IMR-90 (cell line): ENCODE measurements around the gene DUSP22. TPM values are rescaled to one million over a fixed set of nuclear protein-coding genes. Genes with fewer than 3 reads are reported as not detected.

Source experiments
- ATAC-seq: fragments of 200-7000 bp; cut with Tn5 transposase; 2 replicates; pipeline ENCODE4 v1.9.1; 2020; ENCODE audit warnings: low read depth, mild to moderate bottlenecking, moderate library complexity
- BruUV-seq: library from RNA; stranded (reverse); fragments of 400-500 nt; replicated peaks from 2 replicates; lab custom pipeline; 2021; lab: Mats Ljungman, UMichigan
- CTCF ChIA-PET: fragments of 300-600 bp; formaldehyde crosslinking; extraction: SDS; loops from one replicate; lab custom pipeline; 2021; ENCODE audit warnings: antibody characterized with exemption; lab: Yijun Ruan, JAX
- POLR2A ChIA-PET: fragments of 300-600 bp; sonication (Branson Sonifier 250); formaldehyde crosslinking; loops from one replicate; lab custom pipeline; 2022; ENCODE audit warnings: antibody characterized with exemption; ENCODE audit not compliant: unreplicated experiment; lab: Charles Lee
- DNase-seq: peaks from one replicate; pipeline ENCODE4 v3.0.0; 2013
- H2AFZ ChIP-seq: replicated peaks from 2 replicates; pipeline ENCODE3; 2013; ENCODE audit warnings: low read length, mild to moderate bottlenecking; ENCODE audit not compliant: poor library complexity
- H2AK5ac ChIP-seq: 2 replicates; pipeline ENCODE4 v1.6.1; 2013; ENCODE audit warnings: low read depth, low read length, inconsistent platforms
- H2AK9ac ChIP-seq: replicated peaks from 2 replicates; pipeline ENCODE3; 2013; ENCODE audit warnings: mild to moderate bottlenecking, low read depth, low read length, moderate library complexity; ENCODE audit not compliant: poor library complexity
- H2BK120ac ChIP-seq: 2 replicates; pipeline ENCODE4 v1.6.1; 2013; ENCODE audit warnings: low read depth, low read length, inconsistent platforms
- H2BK15ac ChIP-seq: 3 replicates; pipeline ENCODE4 v1.6.1; 2013; ENCODE audit warnings: low read depth, low read length, inconsistent platforms
- H2BK20ac ChIP-seq: 2 replicates; pipeline ENCODE4 v1.6.1; 2013; ENCODE audit warnings: low read depth, mild to moderate bottlenecking, inconsistent platforms, low read length, moderate library complexity
- H2BK5ac ChIP-seq: 2 replicates; pipeline ENCODE4 v1.6.1; 2013; ENCODE audit warnings: mild to moderate bottlenecking, low read depth, low read length, inconsistent platforms; ENCODE audit not compliant: poor library complexity, severe bottlenecking
- H3K14ac ChIP-seq: replicated peaks from 2 replicates; pipeline ENCODE4 v1.6.1; 2013; ENCODE audit warnings: low read depth, low read length, inconsistent platforms
- H3K18ac ChIP-seq: 2 replicates; pipeline ENCODE4 v1.6.1; 2013; ENCODE audit warnings: low read depth, low read length, control low read depth
- H3K23ac ChIP-seq: 2 replicates; pipeline ENCODE4 v1.6.1; 2013; ENCODE audit warnings: low read depth, low read length, inconsistent platforms
- H3K27ac ChIP-seq: 2 replicates; pipeline ENCODE4 v1.5.1; 2013; ENCODE audit warnings: mild to moderate bottlenecking, control low read depth, low read length; ENCODE audit not compliant: insufficient read depth
- H3K27me3 ChIP-seq: 2 replicates; pipeline ENCODE4 v1.6.1; 2013; ENCODE audit warnings: low read length; ENCODE audit not compliant: control insufficient read depth, insufficient read depth
- H3K36me3 ChIP-seq: 2 replicates; pipeline ENCODE4 v1.6.1; 2013; ENCODE audit warnings: low read length, mixed read lengths; ENCODE audit not compliant: control insufficient read depth, insufficient read depth
- H3K4ac ChIP-seq: 2 replicates; pipeline ENCODE4 v1.6.1; 2013; ENCODE audit warnings: low read depth, low read length, inconsistent platforms
- H3K4me1 ChIP-seq: 2 replicates; pipeline ENCODE4 v1.6.1; 2013; ENCODE audit warnings: low read length, mixed read lengths; ENCODE audit not compliant: control insufficient read depth, insufficient read depth
- H3K4me2 ChIP-seq: 2 replicates; pipeline ENCODE4 v1.6.1; 2013; ENCODE audit warnings: low read depth, mild to moderate bottlenecking, control low read depth, low read length, moderate library complexity
- H3K4me3 ChIP-seq: 2 replicates; pipeline ENCODE4 v1.5.1; 2013; ENCODE audit warnings: low read depth, mild to moderate bottlenecking, control low read depth, low read length, moderate library complexity; ENCODE audit not compliant: insufficient read depth
- H3K56ac ChIP-seq: 2 replicates; pipeline ENCODE4 v1.6.1; 2013; ENCODE audit warnings: low read length, inconsistent platforms; ENCODE audit not compliant: insufficient read depth; ENCODE audit errors: extremely low read depth
- H3K79me1 ChIP-seq, 2 experiments: 2 replicates each; pipeline ENCODE4 v1.6.1; 2013; ENCODE audit warnings: low read length in 2 of 2, inconsistent platforms in 1 of 2, low read depth in 1 of 2
- H3K9ac ChIP-seq: 2 replicates; pipeline ENCODE4 v1.6.1; 2013; ENCODE audit warnings: low read depth, low read length, control low read depth
- H3K9me1 ChIP-seq: 2 replicates; pipeline ENCODE4 v1.6.1; 2013; ENCODE audit warnings: low read length, inconsistent platforms; ENCODE audit not compliant: insufficient read depth
- H3K9me3 ChIP-seq: 2 replicates; pipeline ENCODE4 v1.6.1; 2013; ENCODE audit warnings: low read length; ENCODE audit not compliant: control insufficient read depth, insufficient read depth
- H4K20me1 ChIP-seq: 2 replicates; pipeline ENCODE4 v1.6.1; 2013; ENCODE audit warnings: low read length, inconsistent platforms; ENCODE audit not compliant: insufficient read depth
- H4K5ac ChIP-seq: 2 replicates; pipeline ENCODE4 v1.6.1; 2013; ENCODE audit warnings: mild to moderate bottlenecking, low read depth, low read length, control low read depth
- H4K8ac ChIP-seq, 2 experiments: 2 replicates each; pipeline ENCODE4 v1.6.1; 2013; ENCODE audit warnings: low read depth in 2 of 2, low read length in 2 of 2, control low read depth in 1 of 2, inconsistent platforms in 1 of 2
- H4K91ac ChIP-seq: 2 replicates; pipeline ENCODE4 v1.6.1; 2013; ENCODE audit warnings: low read depth, low read length, inconsistent platforms; ENCODE audit not compliant: insufficient read depth
- BHLHE40 ChIP-seq: fragments of 150-350 bp; IDR thresholded peaks from 2 replicates; pipeline ENCODE4 v1.6.1; 2016; ENCODE audit warnings: mild to moderate bottlenecking, low read depth, low read length
- CEBPB ChIP-seq: IDR thresholded peaks from 2 replicates; pipeline ENCODE4 v1.6.1; 2012; ENCODE audit warnings: low read depth, low read length, improper control_type of control experiment
- CHD1 ChIP-seq: IDR thresholded peaks from 2 replicates; pipeline ENCODE4 v1.6.1; 2012; ENCODE audit warnings: low read depth, low read length, improper control_type of control experiment
- CTCF ChIP-seq: conservative IDR thresholded peaks from 2 replicates; pipeline ENCODE4 v1.5.1; 2012; ENCODE audit warnings: mild to moderate bottlenecking, low read depth, low read length, improper control_type of control experiment
- FOS ChIP-seq: fragments of 150-350 bp; IDR thresholded peaks from 2 replicates; pipeline ENCODE4 v1.6.1; 2016; ENCODE audit warnings: low read depth, low read length
- MAFK ChIP-seq: IDR thresholded peaks from 2 replicates; pipeline ENCODE4 v1.6.1; 2012; ENCODE audit warnings: low read depth, low read length, improper control_type of control experiment
- NFE2L2 ChIP-seq: fragments of 150-350 bp; IDR thresholded peaks from 2 replicates; pipeline ENCODE4 v1.6.1; 2016; ENCODE audit warnings: low read depth, mild to moderate bottlenecking, low read length
- POLR2A ChIP-seq: IDR thresholded peaks from 2 replicates; pipeline ENCODE4 v1.6.1; 2012; ENCODE audit warnings: mild to moderate bottlenecking, low read depth, low read length
- RAD21 ChIP-seq: IDR thresholded peaks from 2 replicates; pipeline ENCODE4 v1.6.1; 2012; ENCODE audit warnings: low read length, improper control_type of control experiment
- RCOR1 ChIP-seq: IDR thresholded peaks from 2 replicates; pipeline ENCODE4 v1.6.1; 2012; ENCODE audit warnings: mild to moderate bottlenecking, low read length, improper control_type of control experiment; ENCODE audit not compliant: insufficient replicate concordance
- RFX5 ChIP-seq: IDR thresholded peaks from 2 replicates; pipeline ENCODE4 v1.8.0; 2012; ENCODE audit warnings: low read depth, mild to moderate bottlenecking, low read length, moderate library complexity
- USF2 ChIP-seq: fragments of 150-350 bp; IDR thresholded peaks from 2 replicates; pipeline ENCODE4 v1.6.1; 2017; ENCODE audit warnings: mild to moderate bottlenecking, antibody characterized with exemption, low read length, low read depth
- WGBS, 2 experiments: methylation state at CpG; one replicate each; pipeline versions ENCODE4 v1.1.5 to v1.1.7; 2013; ENCODE audit warnings: missing lambda C conversion rate in 2 of 2; ENCODE audit not compliant: insufficient read length in 1 of 2; ENCODE audit errors: extremely low coverage in 2 of 2; 5-methylcytosine and 5-hydroxymethylcytosine counted together
- dilution Hi-C: fragments of 300-500 bp; cut with HindIII; formaldehyde crosslinking; loops from one replicate; pipeline ENCODE4 v1.14.3; 2018; ENCODE audit warnings: low sequenced_read_pairs; ENCODE audit not compliant: unreplicated experiment
- in situ Hi-C: fragments of 300-500 bp; cut with MboI; formaldehyde crosslinking; loops from 3 replicates; pipeline ENCODE4 v1.14.3; 2019; ENCODE audit warnings: low sequenced_read_pairs, inconsistent platforms, mixed read lengths
- intact Hi-C: fragments of 100-400 bp; cut with micrococcal nuclease; formaldehyde crosslinking; loops from 2 replicates; pipeline ENCODE4 v1.10.0; 2022
- polyA plus RNA-seq, 3 experiments: library from polyadenylated mRNA; depleted of rRNA; stranded (reverse); fragments of >200 nt; gene quantifications; 2 replicates each; pipeline ENCODE4 v1.2.3, GENCODE V29; 2012; ENCODE audit warnings: low replicate concordance in 1 of 3
- total RNA-seq: library from RNA; depleted of rRNA; stranded (reverse); fragments of >200 nt; gene quantifications from 2 replicates; pipeline ENCODE4 v1.2.3, GENCODE V29; 2012
- TF ChIP-seq, protein P1 (sequence below): fragments of 150-350 bp; IDR thresholded peaks from 2 replicates; pipeline ENCODE4 v1.6.1; 2016; ENCODE audit warnings: low read depth, mild to moderate bottlenecking, low read length, moderate library complexity, borderline replicate concordance

The DUSP22 gene
- total and polyA plus RNA-seq, 2 of the 4 experiments (the other 2 are of a cell fraction) = 7.1 to 8.2 TPM

DNA sequence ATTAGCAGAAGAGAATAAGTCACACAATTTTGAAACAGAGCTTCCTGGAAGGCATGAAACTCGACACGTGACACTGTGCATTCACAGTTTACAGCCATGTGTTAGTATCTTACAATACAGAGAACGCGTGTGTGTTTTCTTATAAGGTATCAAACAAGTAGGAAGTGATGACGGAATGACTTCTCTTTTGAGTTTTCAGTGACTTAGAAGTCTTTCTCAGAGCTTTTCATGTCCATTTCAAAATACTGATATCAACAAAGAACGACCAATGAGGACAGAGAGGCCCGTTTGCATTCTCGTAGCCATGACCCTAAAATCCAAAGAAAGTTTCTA, 36.6 kb upstream of the DUSP22 start:
- ATAC-seq = no peak
- Histone ChIP-seq H4K20me1 (no peaks in the 10 kb centered on the region), H3K4me3 (no peak overlapping the region), H3K56ac (no peak overlapping the region), H3K79me1 (no peaks in the 10 kb centered on the region), H2AK5ac (no peak overlapping the region), H2BK5ac (no peak overlapping the region), H3K4me2 (no peak overlapping the region), H2AFZ (no peak overlapping the region), H3K4me1 (no peaks in the 10 kb centered on the region), H3K9ac (no peak overlapping the region), H3K9me3 (no peaks in the 10 kb centered on the region), H4K8ac (no peak overlapping the region), H3K27me3 (peaks cover 2% of the 10 kb centered on the region; the same call in 1 of the 2 replicates), H2BK15ac (no peak overlapping the region), H3K14ac (no peak overlapping the region), H2BK120ac (no peak overlapping the region), H2AK9ac (no peak overlapping the region), H2BK20ac (no peak overlapping the region), H4K91ac (no peak overlapping the region), H3K18ac (no peak overlapping the region), H3K4ac (no peak overlapping the region), H4K5ac (no peak overlapping the region), H3K23ac (no peak overlapping the region), H3K27ac (no peak overlapping the region), H3K36me3 (no peaks in the 10 kb centered on the region), H3K9me1 (no peaks in the 10 kb centered on the region)
- intact Hi-C loops (no loop called here), in situ Hi-C loops (no loop called here), dilution Hi-C loops (no loop called here)
- TF ChIP-seq RAD21 (no peak), RCOR1 (no peak), BHLHE40 (no peak), CHD1 (no peak), CEBPB (no peak), USF2 (no peak), POLR2A (no peak), NFE2L2 (no peak), FOS (no peak), MAFK (no peak), CTCF (no peak), RFX5 (no peak)
- TF ChIP-seq, protein P1, sequence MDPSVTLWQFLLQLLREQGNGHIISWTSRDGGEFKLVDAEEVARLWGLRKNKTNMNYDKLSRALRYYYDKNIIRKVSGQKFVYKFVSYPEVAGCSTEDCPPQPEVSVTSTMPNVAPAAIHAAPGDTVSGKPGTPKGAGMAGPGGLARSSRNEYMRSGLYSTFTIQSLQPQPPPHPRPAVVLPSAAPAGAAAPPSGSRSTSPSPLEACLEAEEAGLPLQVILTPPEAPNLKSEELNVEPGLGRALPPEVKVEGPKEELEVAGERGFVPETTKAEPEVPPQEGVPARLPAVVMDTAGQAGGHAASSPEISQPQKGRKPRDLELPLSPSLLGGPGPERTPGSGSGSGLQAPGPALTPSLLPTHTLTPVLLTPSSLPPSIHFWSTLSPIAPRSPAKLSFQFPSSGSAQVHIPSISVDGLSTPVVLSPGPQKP = no peak
- ChIA-PET CTCF (no interaction called here), POLR2A (no interaction called here)
- BruUV-seq = no TSS peak
- WGBS, 2 experiments = no CpG with 5 or more reads among the region's 8 CpGs
- no peak for DNase-seq
